ENCODE measurements around the gene COL9A2.
"Not testable (repeated sequence)": the region's sequence is repeated elsewhere in the genome, so short reads cannot be mapped to it uniquely, and the experiment has no call there.

COL9A2 gene

DNA sequence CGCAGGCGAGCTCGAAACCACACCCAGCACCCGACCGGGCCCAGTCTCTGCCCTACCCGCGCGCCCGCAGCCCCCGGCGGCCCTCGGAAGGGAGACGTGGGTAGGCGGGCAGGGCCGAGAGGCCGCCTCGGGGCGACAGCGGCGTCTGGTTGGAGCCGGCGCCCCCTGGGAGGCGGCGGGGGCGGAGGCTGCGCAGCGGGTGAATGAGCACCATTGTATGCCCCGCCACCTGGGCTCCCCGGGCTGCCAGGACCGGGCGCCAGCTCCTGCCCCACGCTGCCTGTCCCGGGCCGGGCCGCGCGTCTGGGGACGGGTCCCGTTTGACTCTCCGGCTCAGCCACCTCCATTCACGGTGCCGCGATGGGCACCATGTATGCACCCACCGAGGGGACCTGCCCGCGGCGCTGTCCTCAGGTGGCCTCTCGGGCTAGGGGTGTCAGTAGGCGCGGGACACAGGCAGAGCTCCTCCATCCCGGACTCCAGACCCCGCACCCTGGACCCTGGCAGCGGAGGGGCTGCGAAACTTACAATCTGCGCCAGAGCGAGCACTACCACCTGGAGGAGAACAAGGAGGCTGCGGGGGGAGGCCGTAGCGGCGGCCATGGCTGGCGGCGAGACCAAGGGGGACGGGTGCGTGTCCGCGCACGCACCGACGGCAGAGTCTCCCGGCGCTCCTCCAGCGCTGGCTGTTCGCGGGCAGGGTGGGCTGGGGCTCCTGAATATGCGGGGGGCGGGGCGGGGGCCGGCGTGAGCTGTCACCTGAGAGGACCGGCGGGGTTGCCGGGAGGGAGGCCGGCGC, at the start of gene COL9A2:
COL9A2 (minus strand) TSS at position 692 of the 799 bp plus-strand sequence; CDS start at position 603, 89 bp downstream.
- DNase-seq (ENCODE audit: low read depth), result peak; percentile 49

DNA sequence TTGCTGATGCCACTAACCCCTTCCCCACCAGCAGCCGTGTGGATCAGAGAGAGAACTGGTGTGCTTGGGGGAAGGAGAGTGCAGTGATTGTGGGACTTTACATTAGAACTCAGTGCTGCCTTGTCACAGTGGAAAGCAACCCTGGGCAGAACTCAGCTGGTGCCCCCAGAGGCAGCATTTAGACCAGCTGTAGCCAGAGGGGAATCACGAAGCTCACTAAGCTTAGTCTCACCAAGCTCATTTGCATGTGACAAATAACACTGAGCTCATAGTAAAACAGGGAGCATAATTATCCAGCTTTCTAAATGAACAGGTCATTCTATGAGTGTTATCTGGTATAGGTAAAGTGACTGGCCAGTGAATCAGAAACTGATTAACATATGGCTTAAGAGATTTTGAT, 46.6 kb upstream of the COL9A2 start:
- DNase-seq (ENCODE audit: low read depth), result no peak

DNA sequence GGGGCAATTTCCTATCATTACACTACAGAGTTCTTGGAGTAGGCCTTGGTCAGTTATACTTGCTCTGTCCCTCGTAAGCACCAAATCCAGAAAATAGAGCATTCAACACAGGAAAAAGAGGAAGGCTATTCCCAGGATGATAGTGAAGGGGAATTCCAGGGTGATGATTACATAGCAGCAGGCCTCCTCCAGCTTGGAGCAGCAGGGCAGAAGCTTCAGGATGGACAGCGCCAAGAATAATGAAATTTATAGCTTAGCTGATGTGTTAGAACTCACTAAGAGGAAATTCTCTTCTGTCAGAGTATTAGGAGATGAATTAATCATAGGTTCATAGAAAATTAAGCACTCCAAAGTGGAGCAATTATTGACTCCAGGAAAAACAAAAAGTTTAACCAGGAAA, 45.6 kb upstream of the COL9A2 start:
- no peak for DNase-seq (ENCODE audit: low read depth)

DNA sequence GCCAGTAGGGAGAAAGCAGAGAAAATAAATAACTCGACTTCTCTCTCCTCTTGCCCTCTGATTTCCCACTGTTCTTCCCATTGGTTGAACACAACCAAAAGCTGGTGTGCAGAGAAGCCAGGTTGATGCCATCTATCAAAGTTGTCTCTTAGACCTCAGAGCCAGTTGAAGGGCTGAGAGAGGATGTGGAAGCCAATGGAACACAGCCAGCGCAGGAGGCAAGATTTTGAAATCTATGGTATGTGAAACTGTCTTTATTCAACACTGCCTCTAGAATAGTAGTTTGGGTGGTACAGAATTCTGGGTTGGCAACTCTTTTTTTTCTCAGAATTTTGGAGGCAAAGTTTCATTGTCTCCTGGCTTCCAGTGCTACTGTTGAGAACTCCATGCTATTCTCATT, 45.1 kb upstream of the COL9A2 start:
- DNase-seq (ENCODE audit: low read depth), result no peak

DNA sequence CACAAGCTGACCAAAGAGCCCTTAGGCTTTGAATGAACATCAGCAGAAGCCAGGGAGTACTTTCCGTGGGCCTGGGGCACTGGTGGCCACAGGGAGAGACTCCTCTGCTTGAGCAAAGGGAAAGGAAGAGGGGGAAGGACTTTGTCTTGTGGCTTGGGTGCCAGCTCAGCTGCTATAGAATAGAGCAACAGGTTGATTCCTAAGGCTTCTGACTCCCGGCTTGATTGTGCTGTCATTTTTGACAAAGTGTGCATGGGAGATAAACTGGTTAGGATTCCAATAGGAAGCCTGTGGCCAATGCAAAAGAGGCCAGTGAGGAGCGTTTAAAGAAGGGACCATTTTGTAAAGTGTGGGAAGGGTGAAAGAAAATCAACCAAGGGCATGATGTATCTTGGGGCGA, 44.6 kb upstream of the COL9A2 start:
- no peak for DNase-seq (ENCODE audit: low read depth)

DNA sequence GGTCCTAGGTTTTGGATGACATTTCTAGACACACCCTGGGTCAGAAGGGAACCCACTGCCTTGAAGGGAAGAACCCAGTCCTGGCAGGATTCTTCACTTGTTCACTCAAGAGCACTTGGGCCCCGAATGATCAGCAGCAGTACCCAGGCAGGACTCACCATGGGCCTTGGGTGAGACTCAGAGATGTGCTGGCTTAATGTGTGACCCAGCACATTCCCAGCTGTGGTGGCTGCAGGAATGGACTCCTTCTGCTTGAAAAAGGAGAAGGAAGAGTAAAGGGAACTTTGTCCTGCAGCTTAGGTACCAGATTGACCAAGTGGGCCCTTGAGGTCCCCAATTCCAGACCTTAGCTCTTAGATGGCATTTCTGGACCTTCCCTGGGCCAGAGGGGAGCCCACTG, 44.1 kb upstream of the COL9A2 start:
- DNase-seq (ENCODE audit: low read depth), result no peak

DNA sequence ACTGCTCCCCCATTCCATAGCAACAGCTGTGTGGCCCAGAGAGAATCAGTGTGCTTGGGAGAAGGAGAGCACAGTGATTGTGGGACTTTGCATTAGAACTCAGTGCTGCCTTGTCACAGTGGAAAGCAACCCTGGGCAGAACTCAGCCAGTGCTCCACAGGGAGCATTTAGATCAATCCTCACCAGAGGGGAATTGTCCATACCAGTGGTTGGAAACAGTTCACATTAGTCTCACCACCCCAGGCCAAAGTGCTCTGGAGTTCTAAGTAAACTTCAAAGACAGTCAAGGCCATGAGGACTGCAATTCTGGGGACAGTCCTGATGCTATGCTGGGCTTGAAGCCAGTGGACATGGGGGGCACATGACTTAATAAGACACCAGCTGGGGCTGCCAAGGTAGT, 43.5 kb upstream of the COL9A2 start:
- DNase-seq (ENCODE audit: low read depth), result no peak

DNA sequence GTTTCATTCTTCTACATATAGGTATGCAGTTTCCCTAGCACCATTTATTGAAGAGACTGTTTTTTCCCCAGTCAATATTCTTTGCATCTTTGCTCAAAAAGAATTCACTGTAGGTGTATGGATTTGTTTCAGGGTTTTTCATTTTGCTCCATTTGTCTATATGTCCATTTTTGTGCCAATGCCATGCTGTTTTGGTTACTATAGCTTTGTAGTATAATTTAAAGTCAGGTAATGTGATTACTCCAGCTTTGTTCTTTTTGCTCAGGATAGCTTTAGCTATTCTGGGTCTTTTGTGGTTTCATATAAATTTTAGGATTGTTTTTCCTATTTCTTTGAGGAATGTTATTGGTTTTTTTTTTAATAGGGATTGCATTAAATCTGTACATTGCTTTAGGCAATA, 40.5 kb upstream of the COL9A2 start:
- DNase-seq (ENCODE audit: low read depth), result no peak

DNA sequence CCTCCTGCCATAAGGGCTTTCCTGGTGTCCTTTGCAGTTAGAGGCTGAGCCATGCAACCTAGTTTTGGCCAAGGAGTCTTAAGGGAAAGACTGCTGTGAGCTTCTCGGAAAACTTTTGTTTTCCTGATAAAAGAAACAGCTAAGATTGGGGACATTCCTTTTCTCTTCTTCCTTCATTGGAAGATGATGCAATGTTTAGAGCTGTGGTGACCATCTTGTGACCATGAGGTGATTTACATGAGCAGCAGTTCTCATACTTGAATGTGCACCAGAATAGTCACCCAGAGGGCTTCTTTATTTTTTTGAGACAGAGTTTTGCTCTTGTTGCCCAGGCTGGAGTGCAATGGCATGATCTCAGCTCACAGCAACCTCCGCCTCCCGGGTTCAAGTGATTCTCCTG, 36.0 kb upstream of the COL9A2 start:
- DNase-seq (ENCODE audit: low read depth), result no peak

DNA sequence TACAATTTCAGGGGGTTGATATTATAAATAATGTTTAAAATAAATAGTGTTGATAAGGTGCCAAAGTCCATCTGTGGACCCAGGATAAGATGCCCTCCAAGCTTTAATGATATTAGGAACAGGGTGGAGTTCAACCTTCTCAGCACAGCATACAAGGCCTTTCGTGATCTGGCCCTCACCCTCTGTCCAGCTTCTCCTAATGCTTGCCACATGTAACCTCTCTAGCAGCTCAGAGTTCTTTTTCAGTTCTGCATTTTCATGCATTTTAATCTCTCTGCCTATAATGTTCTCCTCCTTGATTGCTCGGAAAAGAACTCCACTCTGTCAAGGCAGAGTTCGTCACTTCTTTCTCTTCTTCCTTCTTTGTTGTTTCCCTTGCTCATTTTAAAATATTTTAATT, 35.0 kb upstream of the COL9A2 start:
- DNase-seq (ENCODE audit: low read depth), result no peak

DNA sequence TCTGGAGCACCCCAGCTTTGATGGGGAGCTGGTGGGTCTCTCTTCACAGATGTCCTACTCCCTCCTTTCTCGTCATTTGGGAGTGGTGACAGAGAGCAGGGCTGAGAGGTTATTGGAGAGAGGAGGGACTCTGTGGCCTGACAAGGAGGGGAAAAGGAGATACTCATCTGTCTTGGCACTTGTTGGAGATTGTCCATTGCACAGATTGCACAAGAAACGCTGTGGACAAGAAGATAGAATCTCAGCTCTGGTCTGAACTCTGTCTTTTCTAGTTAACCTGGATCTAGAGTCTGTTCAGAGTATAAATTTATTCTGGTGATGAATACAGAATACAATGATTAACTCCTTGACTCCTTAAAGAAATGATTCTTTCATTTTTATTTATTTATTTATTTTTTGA, 34.0 kb upstream of the COL9A2 start:
- DNase-seq (ENCODE audit: low read depth), result no peak

DNA sequence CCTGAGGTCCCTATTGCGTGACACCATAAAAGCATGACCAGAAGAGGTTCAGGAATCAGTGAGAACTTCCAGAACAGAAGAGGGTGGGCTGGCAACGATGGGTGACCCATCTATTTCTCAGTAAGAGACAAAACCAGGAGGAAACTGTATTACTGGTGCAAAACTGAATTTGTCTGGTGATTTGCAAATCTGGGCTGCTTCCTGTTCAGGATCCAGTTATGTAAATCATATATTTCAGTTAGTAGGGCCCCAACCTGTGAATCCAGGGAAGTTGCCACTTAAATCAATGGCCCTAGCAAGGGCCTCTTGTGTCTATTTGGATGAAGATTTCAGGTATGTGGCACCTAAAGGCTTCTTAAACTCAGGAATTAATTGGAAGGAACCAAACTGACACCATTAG, 33.3 kb upstream of the COL9A2 start:
- DNase-seq (ENCODE audit: low read depth), result no peak

DNA sequence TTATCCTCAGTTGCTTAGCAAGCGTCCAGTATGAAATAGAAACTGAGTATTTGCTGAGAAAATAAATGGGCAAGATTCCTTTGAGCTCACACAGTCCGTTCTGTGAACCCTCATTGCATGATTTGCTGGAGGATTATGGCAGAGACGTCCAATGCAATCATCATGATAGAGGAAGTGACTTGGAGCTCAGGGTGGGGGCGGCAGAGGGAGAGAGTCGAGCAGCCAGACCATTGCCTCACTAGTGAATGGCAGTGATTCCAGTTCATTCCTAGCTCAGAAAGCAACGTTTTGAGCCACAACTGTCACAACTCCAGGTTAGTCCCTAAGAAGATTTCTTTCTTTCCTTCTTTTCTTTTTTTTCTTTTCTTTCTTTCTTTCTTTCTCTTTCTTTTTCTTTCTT, 27.5 kb upstream of the COL9A2 start:
- DNase-seq (ENCODE audit: low read depth), result no peak

DNA sequence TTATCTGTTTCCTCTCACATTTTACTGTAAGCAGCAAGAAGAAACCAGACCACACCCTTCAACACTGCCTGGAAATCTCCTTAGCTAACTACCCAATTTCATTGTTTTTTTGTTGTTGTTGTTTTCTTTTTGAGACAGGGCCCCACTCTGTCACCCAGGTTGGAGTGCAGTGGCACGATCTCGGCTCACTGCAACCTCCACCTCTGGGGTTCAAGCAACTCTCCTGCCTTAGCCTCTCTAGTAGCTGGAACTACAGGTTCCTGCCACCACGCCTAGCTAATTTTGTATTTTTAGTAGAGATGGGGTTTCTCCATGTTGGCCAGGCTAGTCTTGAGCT, 25.3 kb upstream of the COL9A2 start:
- DNase-seq (ENCODE audit: low read depth), result not testable (repeated sequence)

DNA sequence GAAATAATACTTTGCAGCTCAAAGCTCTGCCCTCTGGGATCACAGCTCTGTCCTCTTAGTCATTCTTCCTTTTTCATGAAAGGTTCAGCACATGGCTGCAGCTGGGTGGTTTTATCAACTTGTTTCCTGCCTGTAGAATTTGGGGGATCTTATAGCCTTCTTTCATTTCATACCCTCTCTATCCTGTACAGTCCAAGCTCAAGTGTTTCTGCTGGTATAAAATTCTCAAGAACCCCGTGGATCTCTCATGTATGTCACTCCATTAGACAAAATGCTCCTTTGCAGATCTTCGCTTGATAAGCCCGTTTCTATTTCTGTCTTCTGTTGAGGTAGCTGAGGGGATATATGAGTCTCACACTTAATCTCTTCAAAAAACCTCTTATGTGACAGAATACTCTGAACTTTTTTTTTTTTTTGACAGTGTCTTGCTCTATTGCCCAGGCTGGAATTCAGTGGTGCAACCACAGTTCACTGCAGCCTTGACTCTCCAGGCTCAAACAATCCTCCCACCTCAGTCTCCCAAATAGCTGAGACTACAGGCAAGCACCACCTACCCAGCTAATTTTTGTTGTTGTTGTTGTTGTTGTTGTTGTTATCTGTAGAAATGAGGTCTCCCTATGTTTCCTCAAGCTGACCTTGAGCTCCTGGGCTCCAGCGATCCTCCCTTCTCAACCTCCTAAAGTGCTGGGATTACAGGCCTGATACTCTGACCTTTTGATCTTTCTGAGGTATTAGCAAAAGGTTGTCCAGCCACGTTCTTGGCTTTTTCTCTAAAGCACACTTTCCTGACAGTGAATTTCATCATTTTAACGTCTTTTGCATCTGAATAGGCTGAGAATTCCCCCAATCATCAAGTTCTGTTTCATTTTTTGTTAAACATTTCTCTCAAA, 24.6 kb upstream of the COL9A2 start:
- no peak for DNase-seq (ENCODE audit: low read depth)

DNA sequence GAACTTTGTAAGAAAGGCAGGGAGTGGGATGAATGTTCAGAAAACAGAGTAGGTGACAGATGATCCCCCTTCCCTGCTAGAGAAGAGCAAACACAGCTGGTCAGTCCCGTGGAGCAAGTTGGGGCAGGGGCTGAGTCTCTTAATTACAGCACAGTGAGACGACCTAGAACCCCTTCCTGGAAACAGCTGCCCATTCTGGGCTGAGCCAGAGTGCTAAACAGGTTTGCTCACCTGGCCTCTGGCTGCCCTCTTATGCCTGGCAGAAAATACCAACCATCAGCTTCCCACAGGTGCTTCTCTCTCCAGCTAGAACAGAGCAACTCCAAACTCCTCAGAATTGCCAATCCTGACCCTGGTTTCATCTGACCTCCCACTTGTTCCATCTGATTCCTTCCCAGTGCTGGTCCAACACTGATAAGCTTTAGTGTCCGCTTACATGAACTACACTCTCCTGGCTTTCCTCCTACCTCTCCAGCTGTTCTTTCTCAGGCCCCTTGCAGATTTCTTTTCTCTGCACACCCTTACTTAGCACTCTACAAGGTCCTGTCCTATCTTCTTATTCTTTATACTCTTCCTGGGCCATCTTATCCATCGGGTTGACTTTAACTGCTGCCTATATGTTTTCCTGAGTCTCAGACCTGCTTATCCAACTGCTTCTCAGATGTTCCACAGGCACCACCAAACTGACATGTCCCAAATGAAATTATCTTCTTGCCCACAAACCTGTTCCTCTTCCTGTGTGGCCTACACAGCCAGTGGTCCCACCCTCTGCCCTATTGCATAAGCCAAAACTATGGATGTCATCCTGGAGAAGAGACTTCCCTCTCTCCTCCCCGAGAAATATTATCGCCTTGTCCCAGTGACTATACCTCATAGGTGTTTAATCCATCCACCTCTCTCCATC, 22.6 kb upstream of the COL9A2 start:
- DNase-seq (ENCODE audit: low read depth), result no peak

DNA sequence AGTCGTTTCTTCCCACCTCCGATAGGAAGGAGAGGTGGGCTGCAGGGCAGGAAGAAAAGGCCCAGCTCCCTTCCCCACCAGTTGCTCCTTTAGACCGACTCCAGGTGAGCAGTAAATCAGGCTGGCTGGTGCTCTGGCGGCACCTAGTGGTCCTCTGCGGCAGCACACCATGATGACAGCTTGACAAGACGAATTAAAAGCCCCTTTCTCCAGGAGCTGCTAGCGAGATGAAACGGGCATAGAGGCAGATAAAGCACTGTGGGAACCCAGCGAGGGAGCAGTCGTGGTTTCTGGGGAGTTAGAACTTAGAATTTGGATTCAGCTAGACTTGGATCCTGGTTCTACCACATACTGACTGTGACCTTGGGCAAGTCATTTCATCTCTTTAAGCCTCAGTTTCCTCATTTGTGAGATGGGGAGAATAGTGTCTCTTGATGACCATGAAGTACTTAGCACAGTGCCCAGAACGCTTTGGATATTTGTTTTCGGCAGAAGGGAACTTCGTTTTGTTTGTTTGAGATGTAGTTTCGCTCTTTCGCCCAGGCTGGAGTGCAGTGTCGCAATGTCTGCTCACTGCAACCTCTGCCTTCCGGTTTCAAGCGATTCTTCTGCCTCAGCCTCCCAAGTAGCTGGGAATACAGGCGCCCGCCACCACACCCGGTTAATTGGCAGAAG, 21.8 kb upstream of the COL9A2 start:
- peak; percentile 88 for DNase-seq (ENCODE audit: low read depth)

DNA sequence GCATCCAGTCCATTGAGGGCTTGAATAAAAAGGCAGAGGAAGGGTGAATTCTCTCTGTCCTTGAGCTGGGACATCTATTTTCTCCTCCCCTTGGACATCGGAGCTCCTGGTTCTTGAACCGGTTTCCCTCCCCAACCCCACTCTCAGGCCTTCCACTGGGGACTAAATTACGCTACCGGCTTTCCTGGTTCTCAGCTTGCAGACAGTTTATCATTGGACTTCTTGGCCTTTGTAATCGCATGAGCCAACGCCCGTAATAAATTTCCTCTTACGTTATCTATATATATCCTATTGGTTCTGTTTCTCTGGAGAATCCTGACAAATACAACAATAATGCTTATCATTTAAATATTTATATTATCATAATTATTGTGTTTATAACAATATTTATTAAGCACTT, 20.4 kb upstream of the COL9A2 start:
- no peak for DNase-seq (ENCODE audit: low read depth)

DNA sequence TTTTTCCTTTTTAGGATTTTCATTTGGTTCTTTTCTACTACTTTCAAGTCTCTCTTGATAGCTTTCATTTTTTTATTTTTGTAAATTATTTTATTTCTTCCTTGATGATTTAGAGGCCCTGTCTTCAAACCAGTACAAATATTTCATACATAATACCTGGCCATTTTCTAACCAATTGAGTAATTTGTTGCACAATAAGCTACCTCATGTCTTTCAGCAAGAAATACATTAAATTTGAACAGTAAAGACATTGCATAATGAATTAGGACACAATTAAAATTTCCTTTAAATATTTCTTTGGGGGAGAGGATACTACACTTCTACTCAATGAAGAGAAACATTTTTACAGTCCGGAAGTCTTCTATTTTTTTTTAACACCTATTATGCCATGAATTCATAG, 15.6 kb upstream of the COL9A2 start:
- no peak for DNase-seq (ENCODE audit: low read depth)

DNA sequence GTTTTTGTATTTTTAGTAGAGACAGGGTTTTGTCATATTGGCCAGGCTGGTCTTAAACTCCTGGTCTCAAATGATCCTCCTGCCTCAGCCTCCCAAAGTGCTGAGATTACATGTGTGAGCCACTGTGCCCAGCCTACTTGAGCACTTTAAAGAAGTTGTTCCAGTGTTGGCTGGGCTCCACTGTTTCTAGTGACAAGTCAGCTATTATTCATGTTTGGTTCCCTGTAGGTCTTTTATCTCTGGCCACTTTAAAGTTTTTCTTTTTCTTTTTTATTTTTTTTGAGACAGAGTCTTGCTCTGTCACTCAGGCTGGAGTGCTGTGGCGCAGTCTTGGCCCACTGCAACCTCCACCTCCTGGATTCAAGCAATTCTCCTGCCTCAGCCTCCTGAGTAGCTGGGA, 14.3 kb upstream of the COL9A2 start:
- not testable (repeated sequence) for DNase-seq (ENCODE audit: low read depth)

DNA sequence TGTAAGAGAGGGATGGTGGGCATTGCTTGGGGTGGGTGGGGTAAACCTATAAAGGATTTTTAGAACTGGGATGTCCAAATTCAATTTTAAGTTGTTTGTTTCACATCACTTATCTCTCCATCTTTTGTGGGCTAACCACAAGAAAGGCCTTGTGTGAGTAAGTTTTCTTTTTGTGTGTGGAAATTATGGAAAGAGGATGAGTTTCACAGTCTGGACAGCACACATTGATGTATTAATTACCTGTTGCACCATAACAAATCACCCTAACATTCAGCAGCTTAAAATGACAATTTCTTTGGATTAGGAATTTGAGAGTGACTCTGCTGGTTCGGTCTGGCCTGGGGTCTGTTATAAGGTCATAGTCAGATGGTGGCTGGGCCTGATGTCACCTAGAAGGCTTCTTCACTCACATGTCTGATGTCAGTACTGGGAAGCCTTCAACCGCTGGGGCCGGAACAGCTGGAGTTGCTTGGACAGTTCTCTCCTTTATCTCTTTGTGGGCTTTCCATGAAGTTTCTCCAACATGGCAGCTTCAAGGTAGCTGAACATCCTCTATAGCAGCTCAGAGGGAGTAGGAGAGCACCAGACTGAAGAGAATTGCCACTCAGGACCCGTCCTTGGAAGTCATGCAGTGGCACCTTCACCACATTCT, 2.0 kb upstream of the COL9A2 start:
- no peak for DNase-seq (ENCODE audit: low read depth)
